Panc1 (cell line): ENCODE data around the gene NRCAM.

Experiments
- POLR2AphosphoS5 ChIP-seq: IDR thresholded peaks from 2 replicates; pipeline ENCODE4 v1.6.1; 2012; ENCODE audit warnings: mild to moderate bottlenecking, low read depth, low read length, moderate library complexity
- TF ChIP-seq, protein P1 (sequence below): fragments of 450-650 bp; IDR thresholded peaks from 2 replicates; pipeline ENCODE4 v1.5.1; 2017; ENCODE audit warnings: mild to moderate bottlenecking
- TF ChIP-seq, protein P2 (sequence below), 2 experiments: IDR thresholded peaks; 2 replicates each; pipeline ENCODE4 v1.6.1; 2011 to 2012; ENCODE audit warnings: low read depth in 2 of 2, control low read depth in 1 of 2, low read length in 1 of 2, mild to moderate bottlenecking in 1 of 2, moderate library complexity in 1 of 2; ENCODE audit not compliant: insufficient read depth in 1 of 2

DNA sequence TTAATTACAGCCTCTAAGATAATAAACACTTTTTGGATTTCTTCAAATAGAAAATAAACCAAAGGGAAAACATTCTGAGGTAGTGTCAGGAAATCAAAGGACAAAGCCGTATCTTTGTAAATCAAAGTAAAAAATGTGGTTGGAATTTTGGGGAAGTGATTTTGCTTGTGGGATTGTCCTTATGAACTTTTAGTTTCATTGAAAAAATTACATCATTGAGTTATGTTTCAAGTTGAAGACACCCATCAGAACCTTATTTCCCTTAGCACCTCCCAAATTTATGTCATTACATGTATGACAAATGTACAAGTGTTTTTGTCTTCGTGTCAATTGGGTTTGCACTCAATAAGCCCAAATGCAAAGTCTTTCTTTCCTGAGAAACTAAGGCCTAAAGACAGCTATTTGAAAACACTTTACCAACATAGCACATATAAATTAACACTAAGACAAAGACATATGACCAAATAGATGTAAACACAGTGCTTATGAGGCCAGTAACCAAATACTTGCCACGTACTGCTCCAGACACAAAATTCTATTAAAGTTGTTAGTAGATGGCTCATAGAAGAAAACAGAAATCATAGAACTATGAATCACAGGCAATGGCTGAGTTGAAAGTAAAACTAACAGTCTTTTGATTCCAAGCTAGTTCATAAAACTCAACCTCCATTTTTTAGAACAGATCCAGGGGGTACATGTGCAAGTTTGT, 299.2 kb downstream of the NRCAM start:
- TF ChIP-seq, protein P1, sequence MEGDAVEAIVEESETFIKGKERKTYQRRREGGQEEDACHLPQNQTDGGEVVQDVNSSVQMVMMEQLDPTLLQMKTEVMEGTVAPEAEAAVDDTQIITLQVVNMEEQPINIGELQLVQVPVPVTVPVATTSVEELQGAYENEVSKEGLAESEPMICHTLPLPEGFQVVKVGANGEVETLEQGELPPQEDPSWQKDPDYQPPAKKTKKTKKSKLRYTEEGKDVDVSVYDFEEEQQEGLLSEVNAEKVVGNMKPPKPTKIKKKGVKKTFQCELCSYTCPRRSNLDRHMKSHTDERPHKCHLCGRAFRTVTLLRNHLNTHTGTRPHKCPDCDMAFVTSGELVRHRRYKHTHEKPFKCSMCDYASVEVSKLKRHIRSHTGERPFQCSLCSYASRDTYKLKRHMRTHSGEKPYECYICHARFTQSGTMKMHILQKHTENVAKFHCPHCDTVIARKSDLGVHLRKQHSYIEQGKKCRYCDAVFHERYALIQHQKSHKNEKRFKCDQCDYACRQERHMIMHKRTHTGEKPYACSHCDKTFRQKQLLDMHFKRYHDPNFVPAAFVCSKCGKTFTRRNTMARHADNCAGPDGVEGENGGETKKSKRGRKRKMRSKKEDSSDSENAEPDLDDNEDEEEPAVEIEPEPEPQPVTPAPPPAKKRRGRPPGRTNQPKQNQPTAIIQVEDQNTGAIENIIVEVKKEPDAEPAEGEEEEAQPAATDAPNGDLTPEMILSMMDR, result no peak
- TF ChIP-seq, protein P2, sequence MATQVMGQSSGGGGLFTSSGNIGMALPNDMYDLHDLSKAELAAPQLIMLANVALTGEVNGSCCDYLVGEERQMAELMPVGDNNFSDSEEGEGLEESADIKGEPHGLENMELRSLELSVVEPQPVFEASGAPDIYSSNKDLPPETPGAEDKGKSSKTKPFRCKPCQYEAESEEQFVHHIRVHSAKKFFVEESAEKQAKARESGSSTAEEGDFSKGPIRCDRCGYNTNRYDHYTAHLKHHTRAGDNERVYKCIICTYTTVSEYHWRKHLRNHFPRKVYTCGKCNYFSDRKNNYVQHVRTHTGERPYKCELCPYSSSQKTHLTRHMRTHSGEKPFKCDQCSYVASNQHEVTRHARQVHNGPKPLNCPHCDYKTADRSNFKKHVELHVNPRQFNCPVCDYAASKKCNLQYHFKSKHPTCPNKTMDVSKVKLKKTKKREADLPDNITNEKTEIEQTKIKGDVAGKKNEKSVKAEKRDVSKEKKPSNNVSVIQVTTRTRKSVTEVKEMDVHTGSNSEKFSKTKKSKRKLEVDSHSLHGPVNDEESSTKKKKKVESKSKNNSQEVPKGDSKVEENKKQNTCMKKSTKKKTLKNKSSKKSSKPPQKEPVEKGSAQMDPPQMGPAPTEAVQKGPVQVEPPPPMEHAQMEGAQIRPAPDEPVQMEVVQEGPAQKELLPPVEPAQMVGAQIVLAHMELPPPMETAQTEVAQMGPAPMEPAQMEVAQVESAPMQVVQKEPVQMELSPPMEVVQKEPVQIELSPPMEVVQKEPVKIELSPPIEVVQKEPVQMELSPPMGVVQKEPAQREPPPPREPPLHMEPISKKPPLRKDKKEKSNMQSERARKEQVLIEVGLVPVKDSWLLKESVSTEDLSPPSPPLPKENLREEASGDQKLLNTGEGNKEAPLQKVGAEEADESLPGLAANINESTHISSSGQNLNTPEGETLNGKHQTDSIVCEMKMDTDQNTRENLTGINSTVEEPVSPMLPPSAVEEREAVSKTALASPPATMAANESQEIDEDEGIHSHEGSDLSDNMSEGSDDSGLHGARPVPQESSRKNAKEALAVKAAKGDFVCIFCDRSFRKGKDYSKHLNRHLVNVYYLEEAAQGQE (IDR thresholded peaks at IDR 0.05; ENCODE audit: insufficient read depth in 1 of 2, low read depth in 2 of 2, low read length in 1 of 2), result no peak
- no peak for TF ChIP-seq POLR2AphosphoS5
